ENCODE measurements around the gene LRRC74B.
A peak's percentile ranks its signal among the peaks of the same experiment; 100 is the strongest.

LRRC74B gene

DNA sequence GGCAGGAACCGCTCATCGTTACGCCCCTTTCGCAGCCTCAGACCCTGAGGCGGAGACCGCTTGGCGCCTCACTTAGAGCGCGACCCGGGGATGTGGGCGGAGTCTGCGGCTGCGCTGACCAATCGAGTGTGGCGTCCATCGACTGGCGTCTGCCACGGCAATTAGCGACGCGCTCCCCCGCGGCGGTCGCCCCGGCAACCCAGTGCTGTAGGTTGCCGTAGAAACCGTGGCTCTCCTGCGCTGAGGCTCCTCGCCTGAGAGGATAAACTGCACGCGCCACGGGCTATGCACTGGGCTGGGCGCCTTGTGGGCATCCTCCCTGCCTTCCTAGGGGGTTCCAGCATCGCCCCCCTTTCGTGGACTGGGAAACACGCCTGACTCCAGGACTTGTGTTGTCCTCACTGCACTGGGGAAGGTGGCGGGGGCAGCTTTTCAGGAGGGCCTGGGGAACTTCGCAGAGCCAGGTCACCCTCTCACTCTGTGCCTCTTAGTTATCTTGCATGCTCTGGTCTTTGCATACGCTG lies 31.5 kb upstream of the LRRC74B start:
- DNase-seq, result peak; percentile 65 to 87 (median 74)

DNA sequence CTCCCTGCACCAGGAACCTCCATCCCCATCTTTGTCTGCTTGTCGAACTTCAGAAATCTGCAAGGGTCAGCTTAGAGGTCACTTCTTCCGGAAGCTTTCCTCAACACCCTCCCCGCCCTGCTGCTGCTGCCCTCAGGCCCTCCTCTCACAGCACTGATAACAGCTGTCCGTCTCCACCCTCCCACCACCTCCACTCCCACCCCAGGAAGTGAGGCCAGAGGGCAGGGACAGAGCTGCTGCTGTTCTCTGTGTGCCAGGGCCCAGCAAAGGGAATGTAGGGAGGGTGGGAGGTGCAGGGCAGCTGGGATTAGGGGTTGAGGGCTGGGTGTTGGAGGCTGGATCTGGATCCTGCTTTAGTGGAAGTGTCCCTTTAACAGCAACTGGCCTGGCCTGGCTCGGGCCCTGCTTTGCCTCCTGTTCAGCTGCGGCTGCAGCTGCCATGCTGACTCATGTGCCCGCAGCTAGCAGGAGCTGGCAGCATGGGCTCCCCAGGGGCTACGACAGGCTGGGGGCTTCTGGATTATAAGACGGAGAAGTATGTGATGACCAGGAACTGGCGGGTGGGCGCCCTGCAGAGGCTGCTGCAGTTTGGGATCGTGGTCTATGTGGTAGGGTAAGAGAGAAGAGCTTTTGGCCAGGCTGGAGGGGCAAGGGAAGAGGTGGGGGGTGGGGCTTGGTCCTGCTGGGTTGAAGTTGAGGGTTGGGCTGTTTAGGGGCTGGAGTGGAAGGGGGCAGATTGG lies 30.9 kb upstream of the LRRC74B start, which contains the start of gene P2RX6:
P2RX6 (plus strand) TSS at position 440 of the 740 bp plus-strand sequence; CDS start at position 450, 10 bp downstream.
- no peak for DNase-seq

DNA sequence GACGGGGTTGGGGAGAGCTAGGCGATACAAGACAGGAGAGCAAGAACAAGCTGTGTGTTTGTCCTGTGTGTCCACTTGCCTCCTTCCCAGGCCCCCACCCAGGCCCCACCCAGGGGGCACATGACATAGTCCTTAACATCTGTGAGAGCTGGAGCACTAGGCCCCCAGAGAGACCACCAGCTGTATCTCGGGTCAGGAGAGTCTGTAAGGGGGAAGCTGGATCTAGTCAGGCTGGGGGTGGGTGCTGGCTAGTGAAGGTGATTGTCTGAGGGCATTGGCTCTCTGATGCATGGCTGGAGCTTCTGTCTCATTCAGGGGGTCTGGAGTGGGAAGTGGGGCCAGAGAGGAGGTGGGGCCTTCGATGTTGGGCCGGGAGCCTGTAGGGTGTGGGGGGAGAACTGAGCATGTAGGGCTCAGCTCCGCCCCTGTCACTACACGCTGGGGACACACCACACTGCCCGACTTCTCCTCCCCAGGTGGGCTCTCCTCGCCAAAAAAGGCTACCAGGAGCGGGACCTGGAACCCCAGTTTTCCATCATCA lies 30.2 kb upstream of the LRRC74B start:
- DNase-seq, result no peak

DNA sequence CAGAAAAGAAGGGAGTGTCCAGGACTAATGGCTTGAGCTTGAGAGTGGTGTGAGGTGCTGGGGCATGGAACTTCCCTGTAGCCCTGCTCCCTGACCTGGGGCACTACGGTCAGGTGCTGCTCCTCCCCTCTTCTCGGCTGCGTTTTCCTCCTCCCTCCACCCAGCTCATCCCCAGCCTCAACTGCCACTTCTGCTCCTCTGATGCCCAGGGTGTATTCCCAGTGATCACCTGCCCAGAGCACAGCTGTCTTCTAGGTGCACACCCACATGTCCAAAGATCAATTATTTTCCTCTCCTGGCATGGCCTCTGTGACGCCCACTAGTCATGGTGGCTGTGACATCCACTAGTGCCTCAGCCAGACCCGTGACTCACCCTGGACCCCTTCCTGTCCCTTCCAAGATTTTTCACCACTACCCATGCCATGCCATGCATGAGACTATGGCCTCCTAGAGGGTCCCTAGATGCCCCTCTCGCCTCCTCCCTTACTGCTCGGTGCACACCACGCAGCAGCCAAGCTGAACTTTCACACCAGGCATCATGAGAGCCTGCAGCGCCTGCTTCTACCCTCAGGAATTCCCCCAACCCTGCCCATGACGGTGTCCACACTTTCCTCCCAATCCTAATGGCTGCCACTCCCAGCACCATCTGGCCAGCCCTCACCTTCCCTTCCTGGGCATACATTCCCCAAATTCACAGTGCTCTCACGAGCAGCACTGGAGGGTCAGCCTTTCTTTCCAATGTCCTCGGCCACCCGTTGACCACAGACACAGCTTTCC lies 28.9 kb upstream of the LRRC74B start:
- DNase-seq, result no peak

DNA sequence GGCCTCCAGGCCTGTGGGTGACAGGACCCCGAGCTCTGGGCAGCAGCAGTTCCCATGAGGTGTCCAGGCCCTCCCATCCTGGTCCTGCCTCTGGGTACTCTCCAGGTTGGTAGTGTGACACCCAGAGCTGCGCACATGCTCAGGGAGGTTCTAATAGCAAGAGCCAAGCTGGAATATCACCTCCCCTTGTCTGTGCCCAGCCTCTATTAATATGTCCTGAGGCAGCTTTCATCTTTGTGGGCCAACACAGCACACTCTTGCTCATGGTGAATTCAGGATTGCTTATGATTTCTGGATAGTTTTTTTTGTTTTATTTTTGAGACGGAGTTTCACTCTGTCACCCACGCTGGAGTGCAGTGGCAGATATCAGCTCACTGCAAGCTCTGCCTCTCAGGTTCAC lies 27.4 kb upstream of the LRRC74B start:
- DNase-seq, result no peak

DNA sequence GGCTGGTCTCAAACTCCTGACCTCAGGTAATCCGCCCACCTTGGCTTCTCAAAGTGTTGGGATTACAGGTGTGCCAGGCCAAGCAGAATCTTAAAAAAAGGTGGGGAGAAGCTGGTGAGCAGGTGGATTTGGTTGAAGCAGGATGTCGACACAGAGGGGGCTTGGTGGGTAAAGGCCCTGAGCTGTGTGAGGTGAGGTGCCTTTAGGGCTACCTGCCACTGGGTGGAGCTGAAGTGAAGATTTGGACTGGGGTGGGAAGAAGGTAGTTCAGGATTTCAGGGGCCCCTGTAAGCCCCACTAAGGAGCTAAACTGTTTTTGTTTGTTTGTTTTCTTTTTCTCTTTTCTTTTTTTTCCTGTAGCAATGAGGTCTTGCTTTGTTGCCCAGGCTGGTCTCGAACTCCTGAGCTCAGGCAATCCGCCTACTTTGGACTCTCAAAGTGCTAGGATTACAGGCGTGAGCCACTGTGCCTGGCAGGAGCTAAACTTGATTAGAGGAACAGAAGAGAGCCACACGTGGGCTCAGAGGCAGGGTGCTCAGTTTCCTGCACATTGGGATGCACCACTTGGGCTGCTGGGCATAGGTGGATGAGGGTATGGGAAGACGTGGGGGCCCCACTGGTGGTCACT lies 24.8 kb upstream of the LRRC74B start:
- no peak for DNase-seq

DNA sequence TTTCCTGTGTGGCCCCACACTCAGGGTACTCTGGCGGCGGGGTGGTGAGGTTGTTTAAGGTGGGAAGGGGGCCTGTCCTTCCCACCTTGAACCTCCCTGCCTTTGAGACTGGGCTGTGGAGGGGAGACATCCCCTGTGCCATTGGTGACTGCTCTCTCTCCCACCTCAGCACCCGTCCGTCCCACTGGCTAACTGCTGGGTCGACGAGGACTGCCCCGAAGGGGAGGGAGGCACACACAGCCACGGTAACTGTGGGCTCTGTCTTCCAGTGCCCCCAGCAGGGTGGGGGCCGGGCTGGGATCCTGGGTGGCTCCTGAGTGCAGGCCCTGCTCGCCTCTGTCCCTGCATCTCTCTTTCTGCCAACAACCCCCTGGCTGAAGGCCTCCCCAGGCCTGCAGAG lies 23.2 kb upstream of the LRRC74B start:
- no peak for DNase-seq

DNA sequence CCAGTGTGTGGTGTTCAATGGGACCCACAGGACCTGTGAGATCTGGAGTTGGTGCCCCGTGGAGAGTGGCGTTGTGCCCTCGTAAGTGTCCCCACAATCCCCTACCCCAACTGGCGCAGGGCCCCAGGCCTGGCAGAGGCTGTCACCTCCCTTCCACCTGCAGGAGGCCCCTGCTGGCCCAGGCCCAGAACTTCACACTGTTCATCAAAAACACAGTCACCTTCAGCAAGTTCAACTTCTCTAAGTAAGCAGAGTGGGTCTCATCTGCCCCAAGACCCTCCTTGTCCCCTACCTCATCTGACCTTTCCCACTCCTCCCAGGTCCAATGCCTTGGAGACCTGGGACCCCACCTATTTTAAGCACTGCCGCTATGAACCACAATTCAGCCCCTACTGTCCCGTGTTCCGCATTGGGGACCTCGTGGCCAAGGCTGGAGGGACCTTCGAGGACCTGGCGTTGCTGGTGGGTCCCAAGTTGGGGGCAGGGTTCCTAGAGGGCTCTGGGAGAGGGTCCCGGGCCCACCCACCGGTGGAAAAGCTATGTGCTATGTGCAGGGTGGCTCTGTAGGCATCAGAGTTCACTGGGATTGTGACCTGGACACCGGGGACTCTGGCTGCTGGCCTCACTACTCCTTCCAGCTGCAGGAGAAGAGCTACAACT lies 22.7 kb upstream of the LRRC74B start:
- no peak for DNase-seq

DNA sequence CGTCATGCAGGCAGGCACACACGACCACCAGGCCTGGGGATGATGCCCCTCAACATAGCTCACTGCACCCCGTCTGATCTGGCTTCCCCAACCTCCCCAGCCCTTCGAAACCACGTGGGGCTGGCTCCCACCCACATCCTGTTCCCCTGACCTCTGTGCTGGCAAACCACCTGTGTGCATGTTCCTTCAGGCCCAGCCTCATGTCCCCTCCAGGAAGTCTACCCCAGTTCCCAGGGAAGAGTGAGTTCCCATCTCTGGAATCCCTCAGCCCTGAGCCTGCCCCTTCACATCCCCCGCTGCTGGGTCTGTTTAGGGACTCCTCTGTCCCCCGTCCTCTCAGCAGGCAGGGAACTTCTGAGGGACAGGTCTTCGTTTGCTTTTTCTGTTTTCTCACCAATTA lies 20.5 kb upstream of the LRRC74B start:
- DNase-seq, result no peak

DNA sequence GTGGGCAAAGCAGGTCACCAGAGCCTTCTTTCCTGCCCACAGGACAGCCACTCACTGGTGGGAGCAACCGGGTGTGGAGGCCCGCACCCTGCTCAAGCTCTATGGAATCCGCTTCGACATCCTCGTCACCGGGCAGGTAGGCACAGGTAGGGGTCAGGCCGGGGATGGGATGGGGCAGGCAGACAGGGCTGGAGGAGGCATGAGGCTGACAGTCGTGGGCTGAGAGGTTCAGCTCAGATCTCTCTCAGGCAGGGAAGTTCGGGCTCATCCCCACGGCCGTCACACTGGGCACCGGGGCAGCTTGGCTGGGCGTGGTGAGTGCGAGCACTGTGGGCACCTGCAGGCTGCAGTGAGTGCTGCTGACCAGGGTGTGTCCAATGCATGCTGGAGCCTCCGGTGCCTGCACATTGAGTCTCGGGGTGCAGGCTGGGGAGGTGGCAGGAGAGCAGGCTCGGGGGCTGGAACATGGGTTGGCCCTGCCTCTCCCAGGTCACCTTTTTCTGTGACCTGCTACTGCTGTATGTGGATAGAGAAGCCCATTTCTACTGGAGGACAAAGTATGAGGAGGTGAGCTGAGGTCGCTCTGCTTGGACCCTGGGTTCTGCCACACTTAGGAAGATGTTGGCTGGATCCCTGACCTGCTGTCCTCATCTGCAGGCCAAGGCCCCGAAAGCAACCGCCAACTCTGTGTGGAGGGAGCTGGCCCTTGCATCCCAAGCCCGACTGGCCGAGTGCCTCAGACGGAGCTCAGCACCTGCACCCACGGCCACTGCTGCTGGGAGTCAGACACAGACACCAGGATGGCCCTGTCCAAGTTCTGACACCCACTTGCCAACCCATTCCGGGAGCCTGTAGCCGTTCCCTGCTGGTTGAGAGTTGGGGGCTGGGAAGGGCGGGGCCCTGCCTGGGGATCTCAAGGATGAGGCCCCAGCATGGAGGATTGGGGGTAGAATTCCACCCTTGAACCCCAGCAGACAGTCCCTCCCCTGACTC lies 19.7 kb upstream of the LRRC74B start:
- DNase-seq, result no peak

DNA sequence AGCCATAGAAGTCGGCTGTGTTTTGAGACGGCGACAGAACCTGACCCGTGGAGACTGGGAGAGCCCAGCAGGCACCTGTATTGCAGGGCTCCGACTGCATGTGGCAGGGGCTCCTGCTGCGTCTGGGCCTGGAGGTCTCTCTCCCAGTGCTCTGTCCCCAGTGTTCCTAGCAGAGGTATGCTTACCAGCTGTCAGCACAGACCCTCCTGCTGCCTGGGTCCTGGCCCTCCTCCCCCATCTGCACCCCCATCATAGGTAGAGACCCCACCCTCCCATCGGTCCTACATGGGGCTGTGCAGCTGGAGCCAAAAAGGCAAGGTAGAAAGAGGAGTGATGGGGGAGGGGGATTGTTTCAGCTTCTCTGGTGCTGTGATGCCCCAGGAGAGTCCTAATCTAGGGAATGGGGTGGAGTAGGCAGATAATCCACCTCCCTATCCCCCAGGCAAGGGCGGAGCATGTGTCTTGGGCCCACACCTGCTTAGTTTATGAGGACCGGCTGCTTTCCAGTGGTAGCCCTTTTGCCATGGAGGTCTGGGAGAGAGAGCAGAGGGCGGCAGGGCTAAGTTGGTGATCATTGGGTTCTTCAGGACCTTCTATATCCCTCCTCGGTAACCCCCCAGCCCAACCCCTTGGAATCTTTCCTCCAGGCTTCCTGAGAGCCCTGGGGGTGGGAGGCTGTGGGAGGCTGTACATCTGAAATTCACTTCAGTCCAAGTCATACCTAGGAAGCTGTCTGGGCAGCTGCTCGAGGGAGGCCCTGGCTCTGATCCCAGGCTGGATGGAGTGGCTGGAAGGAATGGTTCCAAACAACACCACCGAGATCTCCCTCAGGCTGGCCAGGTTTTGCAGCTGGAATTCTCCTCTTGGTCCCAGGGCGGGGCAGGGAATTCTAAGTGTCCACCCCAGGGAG lies 18.7 kb upstream of the LRRC74B start:
- no peak for DNase-seq

DNA sequence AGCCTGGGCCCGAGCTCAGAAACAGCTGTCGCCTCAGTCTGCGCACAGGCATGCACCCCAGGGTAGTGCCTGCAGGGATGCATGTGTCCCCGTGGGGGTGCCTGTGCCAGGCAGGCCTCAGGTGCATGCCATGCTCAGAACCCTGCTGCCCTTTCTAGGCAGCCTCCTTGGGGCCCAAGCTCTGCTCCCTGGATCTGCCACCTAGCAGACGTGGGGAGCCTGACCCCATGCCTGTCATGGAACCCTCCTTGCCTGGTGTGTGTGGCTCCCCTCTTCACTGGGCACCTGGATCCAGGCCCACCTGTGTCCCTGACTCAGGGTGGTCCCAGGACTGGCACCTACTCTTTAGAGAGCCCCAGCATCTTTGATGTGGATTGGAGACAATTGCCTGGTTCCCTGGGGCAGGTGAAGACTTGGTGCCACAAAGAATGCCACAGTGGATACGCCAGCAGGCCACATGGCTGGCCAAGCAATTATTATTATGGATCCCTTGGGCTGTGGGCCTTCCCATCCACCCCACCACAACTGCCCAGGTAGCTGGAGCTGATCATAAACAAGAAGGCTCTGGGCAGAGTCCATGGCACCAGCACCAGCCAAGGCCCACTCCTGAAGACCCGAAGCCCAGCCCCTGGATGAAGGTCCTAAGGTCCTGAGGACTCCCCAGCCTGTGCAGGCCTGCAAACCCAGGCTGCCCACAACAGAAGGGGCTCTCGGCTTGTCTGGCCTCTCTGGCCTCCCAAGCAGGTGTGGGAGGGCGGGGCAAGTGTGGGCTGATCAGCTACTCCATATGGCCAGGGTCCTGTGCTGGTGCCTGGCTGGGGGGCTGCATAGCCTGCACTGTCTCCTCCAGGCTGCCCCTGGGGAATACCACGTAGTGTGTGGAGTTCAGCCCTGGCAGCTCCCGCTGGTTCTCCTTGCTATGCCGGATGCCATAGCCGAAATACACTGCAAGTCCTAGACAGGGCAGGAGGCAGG lies 17.2 kb upstream of the LRRC74B start:
- no peak for DNase-seq

DNA sequence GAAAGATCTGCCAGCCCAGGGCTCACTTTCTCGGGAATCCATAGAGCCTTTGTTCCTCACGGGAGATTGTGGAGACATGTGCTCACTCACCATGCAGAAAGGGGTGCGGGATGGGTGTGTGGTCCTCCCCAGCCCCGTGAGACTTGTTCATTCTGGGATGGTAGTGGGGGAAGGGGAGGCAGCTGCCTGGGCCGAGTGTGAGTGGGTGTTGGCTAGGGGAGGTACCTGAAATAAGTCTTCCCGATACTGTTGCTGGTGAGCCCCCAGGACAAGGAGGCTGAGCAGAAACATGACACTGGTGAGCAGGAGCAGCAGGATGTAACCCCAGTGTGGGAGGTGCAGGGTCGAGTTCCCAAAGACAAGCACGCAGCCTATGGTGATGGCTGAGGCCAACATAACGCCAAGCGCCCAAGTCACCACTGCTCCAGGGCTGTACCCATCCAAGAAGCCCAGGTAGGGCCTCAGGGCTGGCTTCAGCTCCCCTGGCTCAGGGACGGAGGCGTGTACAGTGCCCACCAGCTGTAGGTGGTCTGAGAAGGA lies 16.2 kb upstream of the LRRC74B start:
- no peak for DNase-seq

DNA sequence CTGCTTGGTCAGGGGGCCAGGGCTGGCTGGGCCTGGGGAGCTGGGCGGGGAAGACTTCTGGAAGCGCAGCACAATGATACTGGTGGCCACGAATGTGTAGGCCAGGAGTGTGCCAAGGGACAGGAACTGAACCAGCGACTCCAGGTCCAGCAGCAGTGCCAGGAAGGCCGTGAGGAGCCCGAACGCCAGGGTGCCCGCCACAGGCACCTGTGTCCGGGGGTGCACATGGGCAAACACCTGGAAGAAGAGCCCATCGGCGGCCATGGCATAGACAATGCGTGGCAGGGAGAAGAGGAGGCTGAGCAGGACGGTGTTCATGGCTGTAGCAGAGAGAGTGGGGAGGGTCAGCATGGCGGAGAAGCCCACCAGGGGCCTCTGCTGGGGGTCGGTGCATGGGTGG lies 15.7 kb upstream of the LRRC74B start:
- no peak for DNase-seq

DNA sequence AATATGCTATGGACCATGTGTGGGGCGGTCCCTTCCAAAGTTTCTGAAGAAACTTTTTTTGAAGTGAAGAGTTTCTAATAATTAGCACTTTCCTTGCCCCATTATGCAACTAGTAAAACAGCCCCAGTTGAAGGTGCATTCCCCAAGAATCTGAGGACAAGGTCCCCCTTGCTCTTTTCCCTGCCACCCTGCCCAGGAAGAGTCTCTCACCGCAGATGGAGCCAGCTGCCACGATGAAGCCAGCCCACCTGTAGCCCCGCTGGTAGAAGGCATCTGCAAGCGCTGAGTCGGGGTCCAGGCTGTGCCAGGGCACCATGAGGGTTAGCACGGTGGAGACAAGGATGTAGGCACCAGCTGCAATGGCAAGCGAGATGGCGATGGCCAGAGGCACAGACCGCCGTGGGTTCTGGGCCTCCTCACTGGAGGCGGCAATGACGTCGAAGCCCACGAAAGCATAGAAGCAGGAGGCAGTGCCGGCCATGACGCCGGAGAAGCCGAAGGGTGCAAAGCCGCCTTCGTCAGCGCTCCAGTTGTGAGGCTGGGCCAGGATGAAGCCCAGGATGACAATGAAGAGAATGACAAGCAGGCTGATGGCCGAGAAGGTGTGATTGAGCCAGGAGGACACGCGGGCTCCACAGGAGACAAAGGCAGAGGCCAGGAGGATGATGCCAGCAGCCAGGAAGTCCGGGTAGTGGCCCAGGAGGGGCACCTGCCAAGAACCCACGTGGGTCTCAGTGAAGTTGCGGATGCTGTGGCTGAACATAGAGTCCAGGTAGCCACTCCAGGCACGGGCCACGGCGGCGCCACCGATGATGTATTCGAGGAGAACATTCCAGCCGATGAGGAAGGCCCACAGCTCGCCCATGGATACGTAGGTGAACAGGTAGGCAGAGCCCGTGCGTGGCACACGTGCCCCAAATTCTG lies 14.9 kb upstream of the LRRC74B start:
- DNase-seq, result no peak

DNA sequence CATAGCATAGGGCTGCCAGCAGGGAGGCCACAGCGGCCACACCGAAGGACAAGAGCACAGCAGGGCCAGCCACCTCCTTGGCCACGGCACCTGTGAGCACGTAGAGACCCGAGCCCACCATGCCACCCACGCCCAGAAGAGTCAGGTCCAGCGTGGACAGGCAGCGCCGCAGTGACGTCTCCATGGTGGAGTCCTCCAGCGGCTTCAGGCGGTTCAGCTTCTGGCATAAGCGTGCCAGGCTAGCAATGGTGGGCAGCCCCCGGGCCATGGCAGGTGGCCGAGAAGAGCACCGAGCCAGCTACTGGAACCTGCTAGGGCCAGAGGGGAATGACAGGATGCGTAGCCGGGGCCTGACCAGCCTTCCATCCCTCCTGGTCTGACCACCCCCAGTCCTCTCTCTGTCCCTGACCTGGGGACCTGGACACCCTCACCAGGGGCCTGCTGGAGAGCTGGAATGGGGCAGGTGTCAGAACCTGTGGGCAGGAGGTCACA lies 14.2 kb upstream of the LRRC74B start:
- no peak for DNase-seq
